Duodenal mucosa (tissue), 2 donors: ENCODE measurements around the gene CNOT4.

Experiments used
- H3K27ac ChIP-seq: one replicate; pipeline ENCODE4 v1.7.0; 2013; ENCODE audit warnings: low read depth, low read length
- H3K27me3 ChIP-seq, 2 donors: one replicate each; pipeline ENCODE4 v1.7.0; 2013; ENCODE audit warnings: low read length in 2 of 2, control low read depth in 1 of 2; ENCODE audit not compliant: insufficient read depth in 2 of 2, control insufficient read depth in 1 of 2
- H3K36me3 ChIP-seq, 2 donors: one replicate each; pipeline ENCODE4 v1.7.0; 2013; ENCODE audit warnings: low read length in 2 of 2, control low read depth in 1 of 2; ENCODE audit not compliant: insufficient read depth in 2 of 2, control insufficient read depth in 1 of 2
- H3K4me1 ChIP-seq, 2 donors: one replicate each; pipeline ENCODE4 v1.7.0; 2013; ENCODE audit warnings: low read length in 2 of 2, control low read depth in 1 of 2; ENCODE audit not compliant: insufficient read depth in 2 of 2, control insufficient read depth in 1 of 2
- H3K4me3 ChIP-seq, 2 donors: one replicate each; pipeline ENCODE4 v1.7.0; 2013; ENCODE audit warnings: low read length in 2 of 2, low read depth in 1 of 2
- H3K9ac ChIP-seq, 2 donors: one replicate each; pipeline ENCODE4 v1.7.0; 2013; ENCODE audit warnings: low read length in 2 of 2, low read depth in 1 of 2
- H3K9me3 ChIP-seq, 2 donors: one replicate each; pipeline ENCODE4 v1.7.0; 2013; ENCODE audit warnings: low read length in 2 of 2, control low read depth in 1 of 2; ENCODE audit not compliant: control insufficient read depth in 1 of 2

CNOT4 gene

DNA sequence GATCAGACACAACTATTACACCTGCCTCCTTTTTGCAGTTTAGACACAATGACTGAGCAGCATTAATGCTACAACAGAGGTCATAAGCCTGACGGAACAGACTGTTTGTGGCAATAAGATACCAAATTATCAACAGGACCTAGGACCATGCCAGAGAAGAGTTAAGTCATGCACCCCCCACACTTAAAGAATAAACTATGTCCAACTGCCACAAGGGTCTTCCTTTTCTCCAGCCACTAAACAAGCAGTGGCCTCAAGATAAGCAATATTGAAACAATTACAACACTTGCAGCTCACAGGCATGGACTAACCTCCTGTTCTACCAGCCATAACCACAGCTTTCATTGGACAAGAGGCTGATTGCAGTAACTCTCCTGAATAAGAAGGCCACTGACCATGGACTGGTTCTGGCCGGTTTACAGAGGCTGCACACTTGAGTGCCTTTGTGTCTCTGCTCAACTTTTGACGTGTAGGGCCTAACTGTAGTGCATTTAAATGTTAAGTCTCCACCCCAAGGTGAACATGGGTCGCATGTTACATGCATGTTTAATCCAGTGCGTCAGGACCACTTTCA is 171.8 kb downstream of the CNOT4 start:
- Histone ChIP-seq H3K4me3 (no peak overlapping the region), H3K27ac (no peak overlapping the region), H3K9me3 (no peaks in the 10 kb centered on the region), H3K4me1 (peaks cover 20% of the 10 kb centered on the region in 2 donors), H3K9ac (no peak overlapping the region), H3K36me3 (no peaks in the 10 kb centered on the region), H3K27me3 (no peaks in the 10 kb centered on the region)

- Histone ChIP-seq H3K27me3 (no peaks in the 10 kb centered on the region), H3K36me3 (no peaks in the 10 kb centered on the region), H3K27ac (no peak overlapping the region), H3K9ac (no peak overlapping the region), H3K4me1 (peaks cover 20% of the 10 kb centered on the region in 2 donors), H3K9me3 (no peaks in the 10 kb centered on the region), H3K4me3 (no peak overlapping the region)
Observed at GRCh38 chr7:135337506-135337905, 172.4 kb downstream of the CNOT4 start.

DNA sequence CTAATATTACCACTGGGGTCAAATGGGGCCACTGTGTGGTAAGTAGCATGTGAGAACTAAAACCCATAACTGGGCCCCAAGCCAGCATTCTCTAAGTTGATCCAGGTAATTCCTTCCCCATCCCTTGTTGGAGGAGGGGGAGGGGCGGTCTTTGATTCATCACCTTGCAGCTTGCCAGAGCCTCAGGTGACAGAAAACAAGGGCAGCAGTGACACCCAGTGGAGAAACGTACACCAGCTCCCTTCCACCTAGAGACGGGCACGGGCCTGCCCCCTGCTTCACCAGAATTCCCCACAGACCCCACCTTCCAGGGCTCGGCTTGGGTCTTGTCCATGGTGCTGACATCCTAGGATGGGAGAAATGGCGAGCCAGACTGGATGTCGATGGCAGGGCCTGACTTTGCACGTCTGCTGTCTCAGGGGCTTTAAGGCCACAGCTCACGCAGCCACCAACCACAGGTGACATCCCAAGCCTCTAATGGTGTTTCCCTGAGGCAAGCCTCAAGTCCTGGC is 174.2 kb downstream of the CNOT4 start:
- Histone ChIP-seq H3K4me1 (peaks cover 11 to 12% of the 10 kb centered on the region in 2 donors), H3K27ac (no peak overlapping the region), H3K9me3 (no peaks in the 10 kb centered on the region), H3K4me3 (no peak overlapping the region), H3K36me3 (no peaks in the 10 kb centered on the region), H3K27me3 (no peaks in the 10 kb centered on the region), H3K9ac (no peak overlapping the region)

GRCh38 chr7:135334830-135335543 is 174.9 kb downstream of the CNOT4 start:
- Histone ChIP-seq H3K27me3 (no peaks in the 10 kb centered on the region), H3K4me3 (no peak overlapping the region), H3K4me1 (peaks cover 9 to 10% of the 10 kb centered on the region in 2 donors), H3K27ac (no peak overlapping the region), H3K36me3 (no peaks in the 10 kb centered on the region), H3K9me3 (no peaks in the 10 kb centered on the region), H3K9ac (peak overlapping the region in 1 of 2 donors; percentile 7)

GRCh38 chr7:135333946-135334345 is 176.0 kb downstream of the CNOT4 start:
- no peaks in the 10 kb centered on the region for H3K9me3 ChIP-seq
- H3K27ac ChIP-seq: no peak overlapping the region
- peaks cover 9 to 10% of the 10 kb centered on the region in 2 donors for H3K4me1 ChIP-seq
- no peaks in the 10 kb centered on the region for H3K27me3 ChIP-seq
- H3K4me3 ChIP-seq: no peak overlapping the region
- no peaks in the 10 kb centered on the region for H3K36me3 ChIP-seq
- no peak overlapping the region for H3K9ac ChIP-seq

- peaks cover 9 to 10% of the 10 kb centered on the region in 2 donors for H3K4me1 ChIP-seq
- no peaks in the 10 kb centered on the region for H3K36me3 ChIP-seq
- H3K27ac ChIP-seq: no peak overlapping the region
- H3K9me3 ChIP-seq: no peaks in the 10 kb centered on the region
- no peak overlapping the region for H3K4me3 ChIP-seq
- H3K9ac ChIP-seq: no peak overlapping the region
- no peaks in the 10 kb centered on the region for H3K27me3 ChIP-seq
Observed at GRCh38 chr7:135333200-135333599, 176.7 kb downstream of the CNOT4 start.

- no peak overlapping the region for H3K4me3 ChIP-seq
- no peaks in the 10 kb centered on the region for H3K27me3 ChIP-seq
- H3K9ac ChIP-seq: no peak overlapping the region
- H3K4me1 ChIP-seq: peaks cover 6 to 17% of the 10 kb centered on the region in 2 donors
- H3K9me3 ChIP-seq: no peaks in the 10 kb centered on the region
- H3K27ac ChIP-seq: no peak overlapping the region
- H3K36me3 ChIP-seq: no peaks in the 10 kb centered on the region
Observed at GRCh38 chr7:135330088-135330487, 179.8 kb downstream of the CNOT4 start.

GRCh38 chr7:135328526-135328925 is 181.4 kb downstream of the CNOT4 start:
- no peaks in the 10 kb centered on the region for H3K36me3 ChIP-seq
- H3K27ac ChIP-seq: no peak overlapping the region
- H3K27me3 ChIP-seq: no peaks in the 10 kb centered on the region
- no peaks in the 10 kb centered on the region for H3K9me3 ChIP-seq
- H3K9ac ChIP-seq: no peak overlapping the region
- H3K4me3 ChIP-seq: no peak overlapping the region
- peaks cover 0 to 18% of the 10 kb centered on the region in 2 donors for H3K4me1 ChIP-seq

GRCh38 chr7:135328053-135328452 is 181.8 kb downstream of the CNOT4 start:
- no peak overlapping the region for H3K9ac ChIP-seq
- no peak overlapping the region for H3K27ac ChIP-seq

DNA sequence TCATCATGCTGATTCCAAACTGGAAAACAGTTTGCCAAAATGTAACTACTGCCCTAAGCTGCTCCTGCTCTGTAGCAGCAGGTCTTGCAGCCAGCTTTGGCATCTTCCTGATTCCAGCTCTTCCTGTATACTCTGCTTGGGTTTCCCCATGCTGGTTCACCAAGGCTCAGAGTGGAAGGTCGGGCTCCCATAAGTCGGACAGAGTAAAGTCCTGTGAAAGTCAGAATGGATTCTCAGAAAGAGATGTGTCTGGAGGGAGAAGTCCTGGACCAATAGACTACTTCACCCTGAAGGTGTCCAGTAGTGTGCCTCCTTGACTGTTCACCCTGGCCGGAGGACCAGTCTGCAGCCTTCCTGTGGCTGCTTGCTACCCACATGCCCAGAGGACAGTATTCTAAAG is 182.4 kb downstream of the CNOT4 start:
- no peak overlapping the region for H3K27ac ChIP-seq
- no peaks in the 10 kb centered on the region for H3K36me3 ChIP-seq
- no peaks in the 10 kb centered on the region for H3K9me3 ChIP-seq
- no peak overlapping the region for H3K4me3 ChIP-seq
- peaks cover 0 to 18% of the 10 kb centered on the region in 2 donors for H3K4me1 ChIP-seq
- H3K9ac ChIP-seq: no peak overlapping the region
- H3K27me3 ChIP-seq: no peaks in the 10 kb centered on the region

More at GRCh38 chr7:135328053-135328452, 181.8 kb downstream of the CNOT4 start:
- Histone ChIP-seq H3K4me1 (peaks cover 0 to 18% of the 10 kb centered on the region in 2 donors), H3K4me3 (no peak overlapping the region), H3K9me3 (no peaks in the 10 kb centered on the region), H3K27me3 (no peaks in the 10 kb centered on the region), H3K36me3 (no peaks in the 10 kb centered on the region)
